Left kidney (tissue), 2 donors: ENCODE results near the gene RIMS1. TPM values are rescaled to one million over a fixed set of nuclear protein-coding genes. Genes with fewer than 3 reads are reported as not detected.
A peak's percentile ranks its signal among the peaks of the same experiment; 100 is the strongest.
"Not testable (repeated sequence)": the region's sequence is repeated elsewhere in the genome, so short reads cannot be mapped to it uniquely, and the experiment has no call there.

Experiments used
- DNase-seq: peaks from one replicate; pipeline ENCODE4 v3.0.0-alpha.2; 2013
- polyA plus RNA-seq: library from polyadenylated mRNA; unstranded; fragments of 120-200 nt; gene quantifications from one replicate; pipeline ENCODE4 v1.2.1, GENCODE V29; 2013; ENCODE audit not compliant: insufficient read length

Gene RIMS1
- polyA plus RNA-seq, 1 donor, result 2.8 TPM

GRCh38 chr6:72335203-72335602, 448.9 kb downstream of the RIMS1 start:
- not testable (repeated sequence) for DNase-seq

- DNase-seq, result no peak
Observed at GRCh38 chr6:72348926-72349325, 462.6 kb downstream of the RIMS1 start.

GRCh38 chr6:72350296-72350881, 464.0 kb downstream of the RIMS1 start:
- no peak for DNase-seq

- DNase-seq, result no peak
Observed at GRCh38 chr6:72363844-72364740, 477.7 kb downstream of the RIMS1 start.

GRCh38 chr6:72365773-72366172, 479.4 kb downstream of the RIMS1 start:
- DNase-seq, result no peak

- DNase-seq, result no peak
Observed at GRCh38 chr6:72367439-72367838, 481.1 kb downstream of the RIMS1 start.

- no peak for DNase-seq
Observed at GRCh38 chr6:72371473-72371872, 485.1 kb downstream of the RIMS1 start.

- DNase-seq, result no peak
Observed at GRCh38 chr6:72374172-72374571, 487.8 kb downstream of the RIMS1 start.

- no peak for DNase-seq
Observed at GRCh38 chr6:72374857-72375256, 488.5 kb downstream of the RIMS1 start.

GRCh38 chr6:72376736-72377135, 490.4 kb downstream of the RIMS1 start:
- no peak for DNase-seq

GRCh38 chr6:72381076-72381475, 494.7 kb downstream of the RIMS1 start:
- DNase-seq, result no peak

GRCh38 chr6:72382602-72383529, 496.5 kb downstream of the RIMS1 start:
- no peak for DNase-seq

GRCh38 chr6:72386324-72386723, 500.0 kb downstream of the RIMS1 start:
- no peak for DNase-seq

GRCh38 chr6:72389698-72390097, 503.3 kb downstream of the RIMS1 start:
- no peak for DNase-seq

- no peak for DNase-seq
Observed at GRCh38 chr6:72390548-72390947, 504.2 kb downstream of the RIMS1 start.

GRCh38 chr6:72401865-72402264, 515.5 kb downstream of the RIMS1 start:
- no peak for DNase-seq

- no peak for DNase-seq
Observed at GRCh38 chr6:72403413-72403812, 517.1 kb downstream of the RIMS1 start.

GRCh38 chr6:72406517-72406916, 520.2 kb downstream of the RIMS1 start:
- no peak for DNase-seq

- no peak for DNase-seq
Observed at GRCh38 chr6:72410769-72411168, 524.4 kb downstream of the RIMS1 start.

- DNase-seq, result peak; percentile 73
Observed at GRCh38 chr6:72411872-72412708, 525.7 kb downstream of the RIMS1 start.

GRCh38 chr6:72412709-72413044, 526.3 kb downstream of the RIMS1 start:
- no peak for DNase-seq

GRCh38 chr6:72413884-72414283, 527.5 kb downstream of the RIMS1 start:
- no peak for DNase-seq
